ENCODE results near the gene DCANP1. TPM values are rescaled to one million over a fixed set of nuclear protein-coding genes. Genes with fewer than 3 reads are reported as not detected.

Gene DCANP1
- total and polyA plus RNA-seq, 2 of the 13 experiments (the other 11 are each of a cell fraction or from before 2014, with no cell fraction given) = not detected

DNA sequence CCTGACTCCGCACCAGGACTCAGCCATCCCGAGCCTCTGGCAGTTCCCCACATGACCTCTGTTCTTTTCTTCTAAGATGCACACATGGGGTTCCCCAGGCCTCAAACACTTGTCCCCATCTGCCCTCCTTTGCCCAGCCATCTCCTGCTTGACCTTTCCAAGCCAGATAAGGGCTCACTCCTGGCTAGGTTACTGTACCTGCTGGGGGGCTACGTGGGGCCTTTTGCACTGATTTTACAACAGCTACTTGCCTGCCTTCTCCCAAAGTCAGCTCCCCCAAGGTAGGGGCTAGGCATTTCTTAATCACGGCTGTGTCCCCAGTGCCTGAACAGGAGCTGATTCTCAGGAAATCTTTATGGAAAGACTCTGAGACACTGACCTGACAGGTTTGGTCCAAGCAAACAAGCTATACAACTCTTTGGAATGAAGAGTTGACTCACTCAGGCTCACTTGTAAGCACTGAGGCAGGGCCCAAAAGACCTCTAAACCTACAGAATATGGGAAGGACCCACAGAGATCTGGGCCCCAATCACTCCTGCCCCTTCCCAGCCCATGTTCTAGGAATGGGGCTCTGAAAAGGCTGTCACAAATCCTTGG lies 50.6 kb downstream of the DCANP1 start (continued):
- TF ChIP-seq ZNF557 (CRISPR knock-in tag; IDR thresholded peaks at IDR 0.05) (no peak), ZNF343 (CRISPR knock-in tag; IDR thresholded peaks at IDR 0.05) (no peak), ZNF547 (CRISPR knock-in tag; IDR thresholded peaks at IDR 0.05) (no peak)

DNA sequence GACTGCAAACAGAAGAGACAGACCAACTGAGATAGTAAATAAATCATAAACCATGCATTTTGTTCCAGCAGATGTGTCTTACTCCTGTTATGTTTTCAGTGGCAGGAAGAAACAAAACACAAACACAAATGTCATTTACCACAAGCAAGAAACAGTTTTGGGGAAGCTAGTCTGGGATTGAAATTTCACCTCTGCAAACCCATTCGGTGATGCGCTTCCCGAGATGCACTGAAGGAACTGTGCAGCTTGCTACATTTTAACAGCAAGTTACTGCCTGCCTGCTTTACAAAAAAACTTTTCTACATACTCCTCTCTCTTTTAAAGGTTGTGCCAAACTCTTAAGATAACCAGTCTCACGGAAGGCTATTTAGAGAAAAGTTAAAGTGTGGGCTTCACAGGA lies 51.3 kb downstream of the DCANP1 start:
- Histone ChIP-seq H4K20me1 (ENCODE audit: insufficient read depth, low read length) (peaks cover 47% of the 10 kb centered on the region), H3K9me3 (ENCODE audit: low read length) (no peaks in the 10 kb centered on the region), H3K27me3 (ENCODE audit: control insufficient read depth in 1 of 2, insufficient read depth in 2 of 2, low read length in 2 of 2) (no peaks in the 10 kb centered on the region), H3K4me1 (ENCODE audit: insufficient read depth, low read length) (peaks cover 88% of the 10 kb centered on the region), H3K27ac (ENCODE audit: extremely low read length, insufficient read depth, low read length) (no peak overlapping the region), H3K9ac (ENCODE audit: insufficient read depth, low read depth, low read length) (no peak overlapping the region), H3K4me3 (replicated peaks in 1 of 3; ENCODE audit: insufficient read depth in 1 of 3, low read depth in 2 of 3, low read length in 3 of 3) (no peak overlapping the region), H2AFZ (ENCODE audit: low read length) (no peak overlapping the region), H3K36me3 (replicated peaks in 1 of 2; ENCODE audit: control insufficient read depth in 1 of 2, insufficient read depth in 2 of 2, low read length in 2 of 2) (peaks cover 4 to 27% of the 10 kb centered on the region in 2 experiments; a peak in 4 of 5 replicates), H3K4me2 (ENCODE audit: low read depth, low read length) (no peak overlapping the region), H3K79me2 (ENCODE audit: insufficient read depth, low read length) (peaks cover 77% of the 10 kb centered on the region)
- 98% methylated on average over 4 of the region's 4 CpGs for WGBS (ENCODE audit: low lambda C conversion rate)
- in situ Hi-C loops (cut with HindIII; ENCODE audit: extremely low pct_ligation_motif_present, low pct_unique_long_range_greater_than_20kb) (no loop called here), intact Hi-C loops (cut with micrococcal nuclease; ENCODE audit: unreplicated experiment) (no loop called here)
- no TSS peak for BruUV-seq (replicated peaks)
- no peak for ATAC-seq
- POLR2A ChIA-PET = no interaction called here
- DNase-seq (ENCODE audit: low spot score) = no peak
- CTCF ChIA-PET (ENCODE audit: low intra/inter-chr PET ratio, low total read pairs) = no interaction called here
- FAIRE-seq = no peak
- no peak for TF ChIP-seq PRDM10 (CRISPR knock-in tag; IDR thresholded peaks at IDR 0.05; ENCODE audit: low read depth)
- TF ChIP-seq DNMT3B (CRISPR knock-in tag; conservative IDR thresholded peaks at IDR 0.05) = no peak
- no peak for TF ChIP-seq RXRA (CRISPR knock-in tag; IDR thresholded peaks at IDR 0.05)
- TF ChIP-seq, protein P1, sequence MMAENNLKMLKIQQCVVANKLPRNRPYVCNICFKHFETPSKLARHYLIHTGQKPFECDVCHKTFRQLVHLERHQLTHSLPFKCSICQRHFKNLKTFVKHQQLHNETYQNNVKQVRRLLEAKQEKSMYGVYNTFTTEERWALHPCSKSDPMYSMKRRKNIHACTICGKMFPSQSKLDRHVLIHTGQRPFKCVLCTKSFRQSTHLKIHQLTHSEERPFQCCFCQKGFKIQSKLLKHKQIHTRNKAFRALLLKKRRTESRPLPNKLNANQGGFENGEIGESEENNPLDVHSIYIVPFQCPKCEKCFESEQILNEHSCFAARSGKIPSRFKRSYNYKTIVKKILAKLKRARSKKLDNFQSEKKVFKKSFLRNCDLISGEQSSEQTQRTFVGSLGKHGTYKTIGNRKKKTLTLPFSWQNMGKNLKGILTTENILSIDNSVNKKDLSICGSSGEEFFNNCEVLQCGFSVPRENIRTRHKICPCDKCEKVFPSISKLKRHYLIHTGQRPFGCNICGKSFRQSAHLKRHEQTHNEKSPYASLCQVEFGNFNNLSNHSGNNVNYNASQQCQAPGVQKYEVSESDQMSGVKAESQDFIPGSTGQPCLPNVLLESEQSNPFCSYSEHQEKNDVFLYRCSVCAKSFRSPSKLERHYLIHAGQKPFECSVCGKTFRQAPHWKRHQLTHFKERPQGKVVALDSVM (CRISPR knock-in tag; IDR thresholded peaks at IDR 0.05) = no peak
- no peak for TF ChIP-seq SP2 (CRISPR knock-in tag; IDR thresholded peaks at IDR 0.05)
- TF ChIP-seq, protein P2, sequence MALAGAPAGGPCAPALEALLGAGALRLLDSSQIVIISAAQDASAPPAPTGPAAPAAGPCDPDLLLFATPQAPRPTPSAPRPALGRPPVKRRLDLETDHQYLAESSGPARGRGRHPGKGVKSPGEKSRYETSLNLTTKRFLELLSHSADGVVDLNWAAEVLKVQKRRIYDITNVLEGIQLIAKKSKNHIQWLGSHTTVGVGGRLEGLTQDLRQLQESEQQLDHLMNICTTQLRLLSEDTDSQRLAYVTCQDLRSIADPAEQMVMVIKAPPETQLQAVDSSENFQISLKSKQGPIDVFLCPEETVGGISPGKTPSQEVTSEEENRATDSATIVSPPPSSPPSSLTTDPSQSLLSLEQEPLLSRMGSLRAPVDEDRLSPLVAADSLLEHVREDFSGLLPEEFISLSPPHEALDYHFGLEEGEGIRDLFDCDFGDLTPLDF (CRISPR knock-in tag; IDR thresholded peaks at IDR 0.05) = no peak
- no peak for TF ChIP-seq ZNF724P (CRISPR knock-in tag; IDR thresholded peaks at IDR 0.05; ENCODE audit: borderline replicate concordance)
- TF ChIP-seq, protein P3, sequence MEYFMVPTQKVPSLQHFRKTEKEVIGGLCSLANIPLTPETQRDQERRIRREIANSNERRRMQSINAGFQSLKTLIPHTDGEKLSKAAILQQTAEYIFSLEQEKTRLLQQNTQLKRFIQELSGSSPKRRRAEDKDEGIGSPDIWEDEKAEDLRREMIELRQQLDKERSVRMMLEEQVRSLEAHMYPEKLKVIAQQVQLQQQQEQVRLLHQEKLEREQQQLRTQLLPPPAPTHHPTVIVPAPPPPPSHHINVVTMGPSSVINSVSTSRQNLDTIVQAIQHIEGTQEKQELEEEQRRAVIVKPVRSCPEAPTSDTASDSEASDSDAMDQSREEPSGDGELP (IDR thresholded peaks at IDR 0.05; ENCODE audit: borderline replicate concordance, low read depth) = no peak
- TF ChIP-seq, protein P4, sequence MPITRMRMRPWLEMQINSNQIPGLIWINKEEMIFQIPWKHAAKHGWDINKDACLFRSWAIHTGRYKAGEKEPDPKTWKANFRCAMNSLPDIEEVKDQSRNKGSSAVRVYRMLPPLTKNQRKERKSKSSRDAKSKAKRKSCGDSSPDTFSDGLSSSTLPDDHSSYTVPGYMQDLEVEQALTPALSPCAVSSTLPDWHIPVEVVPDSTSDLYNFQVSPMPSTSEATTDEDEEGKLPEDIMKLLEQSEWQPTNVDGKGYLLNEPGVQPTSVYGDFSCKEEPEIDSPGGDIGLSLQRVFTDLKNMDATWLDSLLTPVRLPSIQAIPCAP (CRISPR knock-in tag; IDR thresholded peaks at IDR 0.05; ENCODE audit: low read depth) = no peak
- no peak for TF ChIP-seq SMARCE1 (IDR thresholded peaks at IDR 0.05; ENCODE audit: borderline replicate concordance)
- no peak for TF ChIP-seq ZFYVE20 (CRISPR knock-in tag; IDR thresholded peaks at IDR 0.05; ENCODE audit: borderline replicate concordance, low read depth)
- no peak for TF ChIP-seq FOXC1 (CRISPR knock-in tag; IDR thresholded peaks at IDR 0.05; ENCODE audit: borderline replicate concordance)

All from HepG2 (cell line).